Tibial artery (tissue), 4 donors: Measurements from ENCODE around the gene NBEAL1.
"Not testable (repeated sequence)": the region's sequence is repeated elsewhere in the genome, so short reads cannot be mapped to it uniquely, and the experiment has no call there.

ENCODE experiments used
- DNase-seq, 2 donors: peaks; one replicate each; pipeline ENCODE4 v3.0.0-alpha.2; 2019
- H3K27ac ChIP-seq, 2 donors: fragments of 200-600 bp; sonication (generic) in 1 of 2; 1 replicate in 1 of 2; 2 replicates in 1 of 2; pipeline ENCODE4 v1.5.1; 2018 to 2019; ENCODE audit warnings: mild to moderate bottlenecking in 1 of 2
- H3K27me3 ChIP-seq, 2 donors: fragments of 200-600 bp; sonication (generic) in 1 of 2; one replicate each; pipeline versions ENCODE4 v1.5.1 to v1.6.0; 2016 to 2019
- H3K36me3 ChIP-seq, 3 donors: fragments of 200-600 bp; sonication (generic) in 2 of 3; one replicate each; pipeline ENCODE4 v1.5.1; 2016 to 2019; ENCODE audit warnings: mild to moderate bottlenecking in 2 of 3
- H3K4me1 ChIP-seq, 4 donors: fragments of 200-600 bp; sonication (generic) in 2 of 4; 1 replicate in 3 of 4; 2 replicates in 1 of 4; pipeline ENCODE4 v1.5.1; 2016 to 2019
- H3K4me3 ChIP-seq, 2 donors: fragments of 200-600 bp; sonication (generic) in 1 of 2; 1 replicate in 1 of 2; 2 replicates in 1 of 2; pipeline ENCODE4 v1.5.1; 2018 to 2019; ENCODE audit warnings: mild to moderate bottlenecking in 2 of 2
- H3K9me3 ChIP-seq, 3 donors: fragments of 200-600 bp; sonication (generic) in 1 of 3; one replicate each; pipeline ENCODE4 v1.5.1; 2016 to 2019
- CTCF ChIP-seq, 2 experiments: fragments of 200-600 bp in 1 of 2; fragments of 450-650 bp in 1 of 2; IDR thresholded peaks; one replicate each; pipeline ENCODE4 v1.5.1; 2017 to 2019; ENCODE audit warnings: antibody characterized with exemption in 2 of 2, mild to moderate bottlenecking in 1 of 2, moderate library complexity in 1 of 2
- intact Hi-C: fragments of 100-400 bp; cut with DNase I; formaldehyde crosslinking; loops from one replicate; pipeline ENCODE4 v1.15.0; 2023; ENCODE audit warnings: low total_unique reads

Gene NBEAL1

GRCh38 chr2:203200866-203201265 is 186.2 kb downstream of the NBEAL1 start:
- intact Hi-C loops: no loop called here
- no peaks in the 10 kb centered on the region for H3K4me1 ChIP-seq
- no peak for DNase-seq

GRCh38 chr2:203201426-203201825 is 186.8 kb downstream of the NBEAL1 start:
- H3K36me3 ChIP-seq: peaks cover 72 to 83% (median 81%) of the 10 kb centered on the region in 3 donors
- no peak for DNase-seq
- H3K4me1 ChIP-seq: no peaks in the 10 kb centered on the region
- TF ChIP-seq CTCF (IDR thresholded peaks at IDR 0.05): no peak
- intact Hi-C loops: no loop called here
- H3K27me3 ChIP-seq: no peaks in the 10 kb centered on the region
- H3K9me3 ChIP-seq: no peaks in the 10 kb centered on the region
- no peak overlapping the region for H3K4me3 ChIP-seq
- no peak overlapping the region for H3K27ac ChIP-seq

More at GRCh38 chr2:203200866-203201265, 186.2 kb downstream of the NBEAL1 start:
- H3K27ac ChIP-seq: no peak overlapping the region
- TF ChIP-seq CTCF (IDR thresholded peaks at IDR 0.05): no peak
- no peak overlapping the region for H3K4me3 ChIP-seq
- peaks cover 75 to 82% (median 82%) of the 10 kb centered on the region in 3 donors for H3K36me3 ChIP-seq
- no peaks in the 10 kb centered on the region for H3K9me3 ChIP-seq
- H3K27me3 ChIP-seq: no peaks in the 10 kb centered on the region

GRCh38 chr2:203209538-203209937 is 194.9 kb downstream of the NBEAL1 start:
- H3K4me1 ChIP-seq: no peaks in the 10 kb centered on the region
- intact Hi-C loops: no loop called here
- no peak for DNase-seq
- TF ChIP-seq CTCF (IDR thresholded peaks at IDR 0.05): no peak
- H3K27ac ChIP-seq: no peak overlapping the region
- peaks cover 70 to 77% (median 70%) of the 10 kb centered on the region in 3 donors for H3K36me3 ChIP-seq
- H3K4me3 ChIP-seq: no peak overlapping the region
- H3K27me3 ChIP-seq: no peaks in the 10 kb centered on the region
- no peaks in the 10 kb centered on the region for H3K9me3 ChIP-seq

- no peak overlapping the region for H3K27ac ChIP-seq
- no peak overlapping the region for H3K4me3 ChIP-seq
- intact Hi-C loops: no loop called here
- H3K4me1 ChIP-seq: no peaks in the 10 kb centered on the region
- peak; percentile 39 to 51 for TF ChIP-seq CTCF (IDR thresholded peaks at IDR 0.05)
- DNase-seq: no peak
- H3K27me3 ChIP-seq: no peaks in the 10 kb centered on the region
- peaks cover 0 to 8% (median 6%) of the 10 kb centered on the region in 3 donors for H3K36me3 ChIP-seq
- no peaks in the 10 kb centered on the region for H3K9me3 ChIP-seq
These were observed 210.9 kb downstream of the NBEAL1 start for GRCh38 chr2:203225423-203226039.

- intact Hi-C loops: not testable (repeated sequence)
These were observed 215.0 kb downstream of the NBEAL1 start for GRCh38 chr2:203229674-203230073.

GRCh38 chr2:203237346-203238238 is 222.9 kb downstream of the NBEAL1 start:
- peak overlapping the region; percentile 94 to 95 for H3K27ac ChIP-seq
- H3K27me3 ChIP-seq: no peaks in the 10 kb centered on the region
- no peaks in the 10 kb centered on the region for H3K9me3 ChIP-seq
- DNase-seq: no peak
- TF ChIP-seq CTCF (IDR thresholded peaks at IDR 0.05): no peak
- intact Hi-C loops: no loop called here
- H3K4me3 ChIP-seq: peak overlapping the region; percentile 77 to 80
- H3K36me3 ChIP-seq: peaks cover 0 to 9% (median 0%) of the 10 kb centered on the region in 3 donors
- H3K4me1 ChIP-seq: peaks cover 0 to 21% (median 14%) of the 10 kb centered on the region in 4 donors

More at GRCh38 chr2:203229674-203230073, 215.0 kb downstream of the NBEAL1 start:
- not testable (repeated sequence) for H3K4me1 ChIP-seq, H3K4me3 ChIP-seq, H3K27me3 ChIP-seq, H3K27ac ChIP-seq, DNase-seq, H3K36me3 ChIP-seq, H3K9me3 ChIP-seq
